ENCODE data around the gene CDYL. TPM values are rescaled to one million over a fixed set of nuclear protein-coding genes. Genes with fewer than 3 reads are reported as not detected.

Gene CDYL
- total and polyA plus RNA-seq, 8 donors, result 26.9 to 32.3 (median 29.1) TPM

- TF ChIP-seq CTCF (IDR thresholded peaks at IDR 0.05), result no peak
- ATAC-seq, result no peak
- intact Hi-C loops (cut with DNase I), result no loop called here
Observed at GRCh38 chr6:4948781-4949450, 172.7 kb downstream of the CDYL start.

GRCh38 chr6:4950076-4950475 is 173.9 kb downstream of the CDYL start:
- no peak for DNase-seq
- no peak overlapping the region for H3K4me3 ChIP-seq
- intact Hi-C loops (cut with DNase I), result no loop called here
- no peaks in the 10 kb centered on the region for H3K9me3 ChIP-seq
- no peak overlapping the region for H3K27ac ChIP-seq
- H3K27me3 ChIP-seq, result no peaks in the 10 kb centered on the region
- no peak for TF ChIP-seq CTCF (IDR thresholded peaks at IDR 0.05)
- peaks cover 0 to 64% of the 10 kb centered on the region in 2 donors for H3K36me3 ChIP-seq
- no peaks in the 10 kb centered on the region for H3K4me1 ChIP-seq
- no peak for ATAC-seq

More at GRCh38 chr6:4948781-4949450, 172.7 kb downstream of the CDYL start:
- no peaks in the 10 kb centered on the region for H3K9me3 ChIP-seq
- H3K4me1 ChIP-seq, result no peaks in the 10 kb centered on the region
- H3K36me3 ChIP-seq, result peaks cover 0 to 63% of the 10 kb centered on the region in 2 donors
- H3K27ac ChIP-seq, result no peak overlapping the region
- no peak overlapping the region for H3K4me3 ChIP-seq
- no peak for DNase-seq
- H3K27me3 ChIP-seq, result no peaks in the 10 kb centered on the region

GRCh38 chr6:4950836-4951533 is 174.8 kb downstream of the CDYL start:
- H3K27ac ChIP-seq, result no peak overlapping the region
- DNase-seq, result no peak
- intact Hi-C loops (cut with DNase I), result no loop called here
- H3K9me3 ChIP-seq, result no peaks in the 10 kb centered on the region
- no peak for TF ChIP-seq CTCF (IDR thresholded peaks at IDR 0.05)
- peaks cover 0 to 63% of the 10 kb centered on the region in 2 donors for H3K36me3 ChIP-seq
- ATAC-seq, result no peak
- no peaks in the 10 kb centered on the region for H3K27me3 ChIP-seq
- H3K4me3 ChIP-seq, result no peak overlapping the region
- no peaks in the 10 kb centered on the region for H3K4me1 ChIP-seq

GRCh38 chr6:4953440-4953839 is 177.2 kb downstream of the CDYL start:
- TF ChIP-seq CTCF (IDR thresholded peaks at IDR 0.05), result no peak
- peaks cover 0 to 58% of the 10 kb centered on the region in 2 donors for H3K36me3 ChIP-seq
- intact Hi-C loops (cut with DNase I), result no loop called here
- no peak overlapping the region for H3K4me3 ChIP-seq
- ATAC-seq, result no peak
- H3K27me3 ChIP-seq, result no peaks in the 10 kb centered on the region
- no peak overlapping the region for H3K27ac ChIP-seq
- no peaks in the 10 kb centered on the region for H3K9me3 ChIP-seq
- H3K4me1 ChIP-seq, result no peaks in the 10 kb centered on the region
- no peak for DNase-seq

- Histone ChIP-seq H3K36me3 (peaks cover 0 to 42% of the 10 kb centered on the region in 2 donors), H3K9me3 (no peaks in the 10 kb centered on the region), H3K27me3 (no peaks in the 10 kb centered on the region), H3K4me1 (no peaks in the 10 kb centered on the region), H3K27ac (no peak overlapping the region), H3K4me3 (no peak overlapping the region)
- TF ChIP-seq CTCF (IDR thresholded peaks at IDR 0.05), result no peak
- ATAC-seq, result no peak
- DNase-seq, result no peak
- intact Hi-C loops (cut with DNase I), result no loop called here
Observed at GRCh38 chr6:4956625-4957024, 180.4 kb downstream of the CDYL start.

Measured in left lung (tissue), 10 donors.